H9 (cell line): Measurements from ENCODE around the gene CARD11. TPM values are rescaled to one million over a fixed set of nuclear protein-coding genes. Genes with fewer than 3 reads are reported as not detected.

Source experiments
- DNase-seq: peaks from one replicate; pipeline ENCODE4 v3.0.0-alpha.2; 2017
- H2AFZ ChIP-seq: one replicate; pipeline ENCODE4 v1.6.1; 2013; ENCODE audit warnings: mild to moderate bottlenecking, low read length, control low read depth, moderate library complexity
- H2AK5ac ChIP-seq: 2 replicates; pipeline ENCODE4 v1.6.1; 2013; ENCODE audit warnings: low read length, control low read depth, mixed read lengths; ENCODE audit not compliant: insufficient read length
- H2BK120ac ChIP-seq: one replicate; pipeline ENCODE4 v1.6.1; 2013; ENCODE audit warnings: low read depth, mild to moderate bottlenecking, low read length, control low read depth, inconsistent platforms; ENCODE audit not compliant: poor library complexity, severe bottlenecking
- H2BK12ac ChIP-seq: 2 replicates; pipeline ENCODE4 v1.6.1; 2013; ENCODE audit warnings: low read length, control low read depth, mixed read lengths, low read depth; ENCODE audit not compliant: insufficient read length
- H2BK15ac ChIP-seq: 2 replicates; pipeline ENCODE4 v1.6.1; 2013; ENCODE audit warnings: low read depth, low read length, control low read depth
- H2BK20ac ChIP-seq: one replicate; pipeline ENCODE4 v1.6.1; 2013; ENCODE audit warnings: low read depth, mild to moderate bottlenecking, low read length, control low read depth, inconsistent platforms; ENCODE audit not compliant: poor library complexity, severe bottlenecking
- H2BK5ac ChIP-seq: 2 replicates; pipeline ENCODE4 v1.6.1; 2013; ENCODE audit warnings: low read length, control low read depth, mixed read lengths; ENCODE audit not compliant: insufficient read length
- H3K14ac ChIP-seq: 2 replicates; pipeline ENCODE4 v1.6.1; 2013; ENCODE audit warnings: low read length, control low read depth; ENCODE audit not compliant: insufficient read depth
- H3K18ac ChIP-seq: 2 replicates; pipeline ENCODE4 v1.6.1; 2013; ENCODE audit warnings: low read depth, mild to moderate bottlenecking, mixed read lengths, low read length, control low read depth; ENCODE audit not compliant: insufficient read length
- H3K23ac ChIP-seq: 2 replicates; pipeline ENCODE4 v1.6.1; 2013; ENCODE audit warnings: low read length, control low read depth, mixed read lengths, low read depth; ENCODE audit not compliant: insufficient read length
- H3K23me2 ChIP-seq: 2 replicates; pipeline ENCODE4 v1.6.1; 2013; ENCODE audit warnings: low read depth, mild to moderate bottlenecking, mixed read lengths, low read length, control low read depth; ENCODE audit not compliant: insufficient read length, poor library complexity, severe bottlenecking
- H3K27ac ChIP-seq: 2 replicates; pipeline ENCODE4 v1.5.1; 2013; ENCODE audit warnings: low read length, control low read depth, mixed read lengths, low read depth; ENCODE audit not compliant: insufficient read length
- H3K27me3 ChIP-seq: 2 replicates; pipeline ENCODE4 v1.6.1; 2013; ENCODE audit warnings: low read length, control low read depth, inconsistent platforms; ENCODE audit not compliant: insufficient read depth
- H3K4ac ChIP-seq: 2 replicates; pipeline ENCODE4 v1.6.1; 2013; ENCODE audit warnings: low read depth, mild to moderate bottlenecking, control low read depth, inconsistent platforms, low read length, moderate library complexity
- H3K4me1 ChIP-seq: 2 replicates; pipeline ENCODE4 v1.6.1; 2013; ENCODE audit warnings: low read length, control low read depth, inconsistent platforms; ENCODE audit not compliant: insufficient read depth
- H3K4me2 ChIP-seq: 2 replicates; pipeline ENCODE4 v1.6.1; 2013; ENCODE audit warnings: low read length, control low read depth, mixed read lengths; ENCODE audit not compliant: insufficient read length, insufficient read depth
- H3K56ac ChIP-seq: 2 replicates; pipeline ENCODE4 v1.6.1; 2013; ENCODE audit warnings: low read depth, mild to moderate bottlenecking, mixed read lengths, low read length, control low read depth; ENCODE audit not compliant: insufficient read length
- H3K79me1 ChIP-seq: 2 replicates; pipeline ENCODE4 v1.6.1; 2013; ENCODE audit warnings: low read depth, mild to moderate bottlenecking, moderate library complexity, low read length, control low read depth, inconsistent platforms; ENCODE audit not compliant: insufficient read depth, poor library complexity, severe bottlenecking
- H3K79me2 ChIP-seq: 2 replicates; pipeline ENCODE4 v1.6.1; 2013; ENCODE audit warnings: low read length, control low read depth, inconsistent platforms; ENCODE audit not compliant: insufficient read depth
- H3K9ac ChIP-seq: 2 replicates; pipeline ENCODE4 v1.6.1; 2013; ENCODE audit warnings: low read length, control low read depth, mixed read lengths; ENCODE audit not compliant: insufficient read length; ENCODE audit errors: extremely low read depth
- H3K9me3 ChIP-seq: one replicate; pipeline ENCODE4 v1.6.1; 2013; ENCODE audit warnings: low read depth, low read length, inconsistent platforms; ENCODE audit not compliant: control insufficient read depth
- H3T11ph ChIP-seq: one replicate; pipeline ENCODE4 v1.6.1; 2013; ENCODE audit warnings: mild to moderate bottlenecking, low read length, control low read depth, inconsistent platforms
- H4K20me1 ChIP-seq: one replicate; pipeline ENCODE4 v1.6.1; 2013; ENCODE audit not compliant: control insufficient read depth, insufficient read length, insufficient read depth
- H4K5ac ChIP-seq: 2 replicates; pipeline ENCODE4 v1.6.1; 2013; ENCODE audit warnings: low read depth, mild to moderate bottlenecking, mixed read lengths, low read length, control low read depth; ENCODE audit not compliant: insufficient read length
- H4K8ac ChIP-seq: replicated peaks from 2 replicates; pipeline ENCODE4 v1.6.1; 2013; ENCODE audit warnings: low read length, control low read depth, mixed read lengths, low read depth; ENCODE audit not compliant: insufficient read length
- H4K91ac ChIP-seq: 2 replicates; pipeline ENCODE4 v1.6.1; 2013; ENCODE audit warnings: low read depth, mild to moderate bottlenecking, moderate library complexity, mixed read lengths, low read length, control low read depth; ENCODE audit not compliant: insufficient read length
- H3K27ac Mint-ChIP-seq, 3 experiments: 2 replicates in 2 of 3; 3 replicates in 1 of 3; pipeline ENCODE4 v1.8.0; 2020 to 2021; ENCODE audit warnings: mixed read lengths in 3 of 3, mild to moderate bottlenecking in 1 of 3, moderate library complexity in 1 of 3
- H3K27me3 Mint-ChIP-seq: 2 replicates; pipeline ENCODE4 v1.8.0; 2021; ENCODE audit warnings: low read depth, mild to moderate bottlenecking, moderate library complexity, mixed read lengths
- H3K36me3 Mint-ChIP-seq, 3 experiments: 2 replicates in 2 of 3; 3 replicates in 1 of 3; pipeline ENCODE4 v1.8.0; 2020 to 2021; ENCODE audit warnings: low read depth in 3 of 3, mixed read lengths in 3 of 3; ENCODE audit not compliant: insufficient read depth in 1 of 3
- H3K4me1 Mint-ChIP-seq, 2 experiments: 2 replicates each; pipeline ENCODE4 v1.8.0; 2020; ENCODE audit warnings: mixed read lengths in 2 of 2
- H3K4me3 Mint-ChIP-seq, 2 experiments: 2 replicates in 1 of 2; 3 replicates in 1 of 2; pipeline ENCODE4 v1.8.0; 2020 to 2021; ENCODE audit warnings: mild to moderate bottlenecking in 2 of 2, mixed read lengths in 2 of 2, moderate library complexity in 1 of 2
- H3K9me3 Mint-ChIP-seq, 2 experiments: 2 replicates in 1 of 2; 3 replicates in 1 of 2; pipeline ENCODE4 v1.8.0; 2020; ENCODE audit warnings: mild to moderate bottlenecking in 2 of 2, mixed read lengths in 2 of 2, moderate library complexity in 1 of 2
- CTCF ChIP-seq: fragments of 200-600 bp; sonication (generic); conservative IDR thresholded peaks from 3 replicates; pipeline ENCODE4 v1.8.0; 2021; ENCODE audit warnings: antibody characterized with exemption, mild to moderate bottlenecking
- WGBS: extraction: QIAGEN DNeasy Blood & Tissue Kit; methylation state at CpG from one replicate; pipeline ENCODE4 v1.1.7; 2013; ENCODE audit warnings: missing lambda C conversion rate, low lambda C conversion rate, mixed read lengths; ENCODE audit not compliant: insufficient read length; ENCODE audit errors: extremely low coverage; 5-methylcytosine and 5-hydroxymethylcytosine counted together
- total RNA-seq: library from RNA; stranded (reverse); gene quantifications from 2 replicates; pipeline ENCODE4 v1.2.1, GENCODE V29; 2021

CARD11 gene
- total RNA-seq, 1 experiment from 2014 or later = 20.0 TPM

- H3T11ph ChIP-seq = no peak overlapping the region
- H3K23ac ChIP-seq = no peak overlapping the region
- no peaks in the 10 kb centered on the region for H3K79me2 ChIP-seq
- no peak overlapping the region for H2AFZ ChIP-seq
- H4K8ac ChIP-seq = no peak overlapping the region
- peak overlapping the region; percentile 26 to 84 (median 68); a peak in 5 of 7 replicates for H3K27ac Mint-ChIP-seq
- H3K9me3 ChIP-seq = no peaks in the 10 kb centered on the region
- H3K18ac ChIP-seq = no peak overlapping the region
- H4K20me1 ChIP-seq = no peaks in the 10 kb centered on the region
- no peak for DNase-seq
- no peak overlapping the region for H2BK15ac ChIP-seq
- H3K27ac ChIP-seq = no peak overlapping the region
- no peaks in the 10 kb centered on the region for H3K79me1 ChIP-seq
- no peak overlapping the region for H2AK5ac ChIP-seq
- H4K91ac ChIP-seq = no peak overlapping the region
- no peak overlapping the region for H2BK12ac ChIP-seq
- no peak for TF ChIP-seq CTCF
- no peak overlapping the region for H3K4ac ChIP-seq
- H2BK120ac ChIP-seq = no peak overlapping the region
- H3K4me2 ChIP-seq = no peak overlapping the region
- H2BK20ac ChIP-seq = no peak overlapping the region
- peaks cover 23 to 26% of the 10 kb centered on the region in 2 experiments for H3K4me1 Mint-ChIP-seq
- no peaks in the 10 kb centered on the region for H3K23me2 ChIP-seq
- H3K27me3 ChIP-seq = no peaks in the 10 kb centered on the region
- H3K4me1 ChIP-seq = no peaks in the 10 kb centered on the region; the same call in 1 of the 2 replicates
- peaks cover 4 to 7% of the 10 kb centered on the region in 2 experiments; a peak in 4 of 5 replicates for H3K9me3 Mint-ChIP-seq
- WGBS = no CpG with 5 or more reads among the region's 14 CpGs
- no peak overlapping the region for H3K4me3 Mint-ChIP-seq
- peaks cover 3 to 14% (median 5%) of the 10 kb centered on the region in 3 experiments; a peak in 5 of 7 replicates for H3K36me3 Mint-ChIP-seq
- H3K27me3 Mint-ChIP-seq = no peaks in the 10 kb centered on the region
- no peak overlapping the region for H2BK5ac ChIP-seq
- no peak overlapping the region for H4K5ac ChIP-seq
- no peak overlapping the region for H3K9ac ChIP-seq
- no peak overlapping the region for H3K56ac ChIP-seq
- no peak overlapping the region for H3K14ac ChIP-seq
Measured at GRCh38 chr7:3028071-3028757, 15.5 kb downstream of the CARD11 start.
